LNCAP (cell line): ENCODE data around the gene ADO.

ENCODE experiments used
- CTCF ChIP-seq: fragments of 450-650 bp; IDR thresholded peaks from 2 replicates; pipeline ENCODE4 v1.5.1; 2017; ENCODE audit warnings: mild to moderate bottlenecking

Gene ADO

GRCh38 chr10:62830679-62831078, 26.2 kb downstream of the ADO start:
- no peak for TF ChIP-seq CTCF

- TF ChIP-seq CTCF, result no peak
Observed at GRCh38 chr10:62831346-62831745, 26.8 kb downstream of the ADO start.

GRCh38 chr10:62839590-62839989, 35.1 kb downstream of the ADO start:
- no peak for TF ChIP-seq CTCF

GRCh38 chr10:62842983-62843382, 38.5 kb downstream of the ADO start:
- TF ChIP-seq CTCF, result no peak

GRCh38 chr10:62843600-62843999, 39.1 kb downstream of the ADO start:
- no peak for TF ChIP-seq CTCF

GRCh38 chr10:62844280-62845011, 39.9 kb downstream of the ADO start:
- no peak for TF ChIP-seq CTCF

- no peak for TF ChIP-seq CTCF
Observed at GRCh38 chr10:62847433-62847832, 42.9 kb downstream of the ADO start.

- no peak for TF ChIP-seq CTCF
Observed at GRCh38 chr10:62850646-62851045, 46.1 kb downstream of the ADO start.
